SU-DHL-6 (cell line): Measurements from ENCODE around the gene COL4A2.

Source experiments
- H2AFZ ChIP-seq: fragments of 200-600 bp; sonication (generic); 2 replicates; pipeline ENCODE4 v1.6.1; 2014; ENCODE audit warnings: low read depth, mild to moderate bottlenecking, moderate library complexity, mixed read lengths, antibody characterized with exemption, low read length; ENCODE audit not compliant: severe bottlenecking
- H3F3A ChIP-seq: fragments of 200-600 bp; shearing (Covaris generic); 2 replicates; pipeline ENCODE4 v1.6.0; 2016; ENCODE audit warnings: antibody characterized with exemption, mild to moderate bottlenecking; ENCODE audit not compliant: insufficient read depth
- H3K27ac ChIP-seq: fragments of 200-600 bp; sonication (generic); 2 replicates; pipeline ENCODE4 v1.5.1; 2016; ENCODE audit warnings: low read depth, mild to moderate bottlenecking, low read length, moderate library complexity, mixed read lengths
- H3K27me3 ChIP-seq: fragments of 200-600 bp; sonication (generic), shearing (Covaris generic); 2 replicates; pipeline ENCODE4 v1.6.0; 2014; ENCODE audit warnings: mild to moderate bottlenecking, low read length
- H3K36me3 ChIP-seq: fragments of 200-600 bp; sonication (generic); 2 replicates; pipeline ENCODE4 v1.6.1; 2014; ENCODE audit warnings: mild to moderate bottlenecking, low read length, mixed read lengths
- H3K4me2 ChIP-seq: fragments of 300-600, 200-600 bp; shearing (Covaris generic), sonication (generic); 2 replicates; pipeline ENCODE4 v1.6.0; 2014; ENCODE audit warnings: low read length, low read depth, mild to moderate bottlenecking; ENCODE audit not compliant: poor library complexity, severe bottlenecking
- H3K4me3 ChIP-seq: fragments of 200-600 bp; sonication (generic); 2 replicates; pipeline ENCODE4 v1.5.1; 2014; ENCODE audit warnings: antibody characterized with exemption, low read length, mild to moderate bottlenecking, mixed read lengths; ENCODE audit not compliant: insufficient read depth, poor library complexity, severe bottlenecking
- H3K79me2 ChIP-seq: fragments of 200-600 bp; sonication (generic); 2 replicates; pipeline ENCODE4 v1.6.1; 2014; ENCODE audit warnings: mild to moderate bottlenecking, low read length, moderate library complexity; ENCODE audit not compliant: insufficient read depth
- H3K9ac ChIP-seq: fragments of 200-600 bp; sonication (generic); 2 replicates; pipeline ENCODE4 v1.7.0; 2014; ENCODE audit warnings: mild to moderate bottlenecking, low read length
- H3K9me2 ChIP-seq: fragments of 200-600 bp; sonication (generic); replicated peaks from 2 replicates; pipeline ENCODE4 v1.6.1; 2014; ENCODE audit warnings: low read length; ENCODE audit not compliant: insufficient read depth
- H3K9me3 ChIP-seq: fragments of 200-600 bp; sonication (generic); 2 replicates; pipeline ENCODE4 v1.6.1; 2014; ENCODE audit warnings: low read length, mixed read lengths; ENCODE audit not compliant: insufficient read depth
- H4K20me1 ChIP-seq: fragments of 200-600 bp; sonication (generic); 2 replicates; pipeline ENCODE4 v1.6.1; 2014; ENCODE audit warnings: low read depth, mild to moderate bottlenecking, antibody characterized with exemption, low read length, moderate library complexity, mixed read lengths
- CTCF ChIP-seq: fragments of 200-600 bp; sonication (generic); IDR thresholded peaks from one replicate; pipeline ENCODE4 v1.5.1; 2017; ENCODE audit warnings: antibody characterized with exemption, mild to moderate bottlenecking, low read length, moderate library complexity; ENCODE audit not compliant: insufficient read depth, poor library complexity, severe bottlenecking
- EZH2phosphoT487 ChIP-seq: fragments of 200-600 bp; sonication (generic), shearing (Covaris generic); conservative IDR thresholded peaks from 2 replicates; pipeline ENCODE4 v1.6.1; 2018; ENCODE audit warnings: mild to moderate bottlenecking, antibody characterized with exemption, low read length, moderate library complexity, mixed read lengths

The COL4A2 gene

GRCh38 chr13:110351636-110352420 is 44.7 kb downstream of the COL4A2 start:
- TF ChIP-seq CTCF (no peak), EZH2phosphoT487 (no peak)
- no peaks in the 10 kb centered on the region for H3K79me2 ChIP-seq
- H3K36me3 ChIP-seq = no peaks in the 10 kb centered on the region
- no peaks in the 10 kb centered on the region for H3K27me3 ChIP-seq
- H3K4me3 ChIP-seq = no peak overlapping the region
- no peaks in the 10 kb centered on the region for H3K9me3 ChIP-seq
- H3K9me2 ChIP-seq = no peaks in the 10 kb centered on the region
- no peak overlapping the region for H3K9ac ChIP-seq
- no peak overlapping the region for H3K4me2 ChIP-seq
- H4K20me1 ChIP-seq = no peaks in the 10 kb centered on the region
- no peak overlapping the region for H2AFZ ChIP-seq
- H3K27ac ChIP-seq = no peak overlapping the region
- H3F3A ChIP-seq = no peaks in the 10 kb centered on the region

GRCh38 chr13:110352735-110353134 is 45.7 kb downstream of the COL4A2 start:
- no peaks in the 10 kb centered on the region for H3K27me3 ChIP-seq
- H3K36me3 ChIP-seq = no peaks in the 10 kb centered on the region
- H4K20me1 ChIP-seq = no peaks in the 10 kb centered on the region
- no peaks in the 10 kb centered on the region for H3K9me3 ChIP-seq
- TF ChIP-seq CTCF (no peak), EZH2phosphoT487 (no peak)
- H3K9ac ChIP-seq = no peak overlapping the region
- H3K27ac ChIP-seq = no peak overlapping the region
- no peaks in the 10 kb centered on the region for H3K79me2 ChIP-seq
- no peaks in the 10 kb centered on the region for H3K9me2 ChIP-seq
- no peaks in the 10 kb centered on the region for H3F3A ChIP-seq
- H2AFZ ChIP-seq = no peak overlapping the region
- no peak overlapping the region for H3K4me3 ChIP-seq
- no peak overlapping the region for H3K4me2 ChIP-seq

- Histone ChIP-seq H2AFZ (no peak overlapping the region), H3K27me3 (no peaks in the 10 kb centered on the region), H3K9ac (no peak overlapping the region), H3F3A (no peaks in the 10 kb centered on the region), H3K4me2 (no peak overlapping the region), H3K9me2 (no peaks in the 10 kb centered on the region), H3K79me2 (no peaks in the 10 kb centered on the region), H3K27ac (no peak overlapping the region), H3K36me3 (no peaks in the 10 kb centered on the region), H3K9me3 (no peaks in the 10 kb centered on the region), H3K4me3 (no peak overlapping the region), H4K20me1 (no peaks in the 10 kb centered on the region)
- no peak for TF ChIP-seq EZH2phosphoT487
- no peak for TF ChIP-seq CTCF
These were observed 46.4 kb downstream of the COL4A2 start for GRCh38 chr13:110353339-110353977.
